HG03439 (cell line): ENCODE data around the gene G6PC1.
"Not testable (repeated sequence)": the region's sequence is repeated elsewhere in the genome, so short reads cannot be mapped to it uniquely, and the experiment has no call there.

Source experiments
- ATAC-seq: cut with Tn5 transposase; IDR thresholded peaks from one replicate; pipeline ENCODE4 v1.9.1; 2021; ENCODE audit warnings: mild to moderate bottlenecking, moderate library complexity; ENCODE audit not compliant: unreplicated experiment

G6PC1 gene

DNA sequence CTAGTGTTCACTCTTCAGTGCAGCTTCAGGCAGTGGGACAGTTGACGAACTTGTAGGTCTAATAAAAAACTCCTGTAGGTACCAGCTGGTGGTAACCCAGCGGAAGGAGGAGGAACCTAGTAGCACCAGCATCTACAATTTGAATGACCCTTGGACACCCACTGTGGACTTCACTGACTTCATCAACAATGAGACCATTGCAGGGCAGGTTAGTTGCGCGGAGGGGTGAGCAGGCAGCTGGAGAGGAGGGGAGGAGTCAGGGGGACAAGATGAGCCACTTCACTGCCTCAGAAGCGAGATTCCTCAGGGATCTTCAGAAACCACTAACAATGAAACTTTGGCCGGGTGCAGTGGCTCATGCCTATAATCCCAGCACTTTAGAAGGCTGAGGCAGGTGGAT is 27.3 kb upstream of the G6PC1 start:
- ATAC-seq, result no peak

GRCh38 chr17:42873932-42874695 is 26.5 kb upstream of the G6PC1 start:
- ATAC-seq, result not testable (repeated sequence)

GRCh38 chr17:42877037-42877436 is 23.6 kb upstream of the G6PC1 start:
- ATAC-seq, result no peak

DNA sequence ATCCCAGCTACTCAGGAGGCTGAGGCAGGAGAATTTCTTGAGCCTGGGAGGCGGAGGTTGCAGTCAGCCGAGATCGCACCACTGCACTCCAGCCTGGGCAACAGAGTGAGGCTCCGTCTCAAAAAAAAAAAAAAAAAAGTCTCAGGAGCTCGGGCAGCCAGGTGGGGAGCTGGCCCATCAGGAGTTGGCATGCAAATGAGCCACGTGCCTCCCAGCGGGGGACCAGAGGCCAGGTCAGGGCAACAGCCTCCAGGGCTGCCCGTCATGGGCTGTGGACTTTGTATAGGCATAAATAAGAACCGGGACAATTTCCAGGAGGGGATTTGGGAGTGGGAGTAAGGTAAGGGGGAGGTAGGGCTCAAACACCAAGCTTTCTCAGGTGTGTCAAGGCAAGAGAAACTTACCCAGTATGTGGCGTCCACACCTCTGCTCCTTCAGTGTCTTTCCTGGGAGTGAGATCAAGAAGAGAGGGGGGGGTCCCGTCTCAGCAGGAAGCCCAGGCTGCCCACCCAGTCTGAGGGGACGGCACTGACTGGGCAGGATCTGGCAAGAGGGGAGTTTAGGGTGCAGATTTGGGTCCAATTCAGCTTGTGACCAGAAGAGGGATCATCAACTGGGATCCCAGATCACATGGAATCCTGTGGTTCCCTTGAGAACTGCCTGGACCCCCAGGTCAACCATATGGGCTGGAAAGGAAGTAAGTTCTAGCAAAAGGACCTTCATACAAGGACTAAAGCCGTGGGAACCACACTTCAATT is 22.3 kb upstream of the G6PC1 start:
- no peak for ATAC-seq

GRCh38 chr17:42878924-42879595 is 21.5 kb upstream of the G6PC1 start:
- no peak for ATAC-seq

- ATAC-seq, result no peak
These were observed 21.0 kb upstream of the G6PC1 start for GRCh38 chr17:42879596-42879985.

DNA sequence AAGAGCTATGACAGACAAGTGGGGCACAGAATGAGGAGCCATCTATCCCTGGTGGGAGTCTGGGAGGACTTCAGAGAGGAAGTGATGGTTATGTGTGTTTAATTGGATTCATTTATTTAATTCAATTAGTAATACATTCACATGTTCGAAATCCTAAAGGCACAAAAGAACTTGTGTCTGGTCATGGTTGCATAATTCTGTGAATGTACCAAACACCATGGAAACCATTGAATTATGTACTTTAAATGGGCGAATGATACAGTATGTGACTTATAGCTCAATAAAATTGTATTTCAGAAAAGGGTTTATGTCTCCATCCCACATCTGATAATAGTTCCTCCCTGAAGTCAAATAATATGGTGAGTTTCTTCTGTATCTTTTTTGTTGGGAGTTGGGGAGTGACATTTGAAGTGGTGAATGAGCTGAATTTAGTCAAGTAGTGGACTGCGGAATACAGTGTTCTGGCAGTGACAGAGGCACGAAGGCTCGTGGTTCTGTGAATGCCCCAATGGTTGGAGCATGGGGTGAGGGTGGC is 19.8 kb upstream of the G6PC1 start:
- no peak for ATAC-seq

GRCh38 chr17:42881706-42882105 is 18.9 kb upstream of the G6PC1 start:
- ATAC-seq, result not testable (repeated sequence)

DNA sequence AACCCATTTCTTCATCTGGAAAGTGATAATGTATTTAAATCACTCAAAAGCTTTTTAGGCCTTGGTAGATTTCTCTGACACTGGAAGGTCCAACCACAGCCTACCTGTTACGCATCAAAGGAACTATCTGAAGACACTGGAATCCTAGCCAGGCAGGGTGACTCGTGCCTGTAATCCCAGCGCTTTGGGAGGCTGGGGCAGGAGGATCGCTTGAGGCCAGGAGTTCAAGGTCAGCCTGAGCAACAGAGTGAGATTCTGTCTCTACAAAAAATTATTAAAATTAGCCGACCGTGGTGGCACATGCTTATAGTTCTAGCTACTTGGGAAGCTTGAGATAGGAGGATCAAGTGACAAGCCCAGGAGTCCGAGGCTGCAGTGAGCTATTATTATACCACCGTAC is 18.4 kb upstream of the G6PC1 start:
- no peak for ATAC-seq

DNA sequence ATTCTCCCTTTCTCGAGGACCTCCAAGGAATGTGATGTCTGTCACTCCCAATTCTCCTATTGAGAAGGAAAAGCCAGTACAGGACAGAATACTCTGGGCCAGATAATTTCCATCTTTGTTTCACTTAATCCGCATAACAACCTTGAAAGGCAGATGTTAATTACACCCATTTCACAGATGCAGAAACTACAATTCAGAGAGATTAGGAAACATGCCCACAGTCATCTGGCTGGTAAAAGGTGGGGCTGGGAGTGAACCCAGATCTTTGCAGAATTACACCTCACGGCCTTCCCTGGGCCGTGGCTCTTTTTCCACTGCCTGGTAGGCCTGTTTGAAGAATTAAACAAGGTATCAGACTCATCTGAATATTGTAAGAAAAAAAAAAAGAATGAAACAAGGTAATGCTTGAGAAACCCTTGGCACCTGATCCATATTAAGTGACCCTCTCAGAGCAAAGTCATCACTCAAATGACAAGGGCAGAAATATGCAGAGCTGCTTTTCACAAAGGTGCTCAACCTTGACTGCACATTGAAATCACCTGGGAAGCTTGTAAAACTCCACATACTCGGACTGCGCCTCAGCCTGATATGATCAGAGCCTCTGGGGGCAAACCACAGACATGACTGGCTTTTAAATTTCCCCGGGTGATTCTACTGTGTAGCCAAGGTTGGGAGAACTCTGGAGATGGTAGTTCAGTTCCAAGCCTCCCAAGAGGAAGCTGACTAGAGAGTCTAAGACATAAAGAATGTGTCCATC is 16.6 kb upstream of the G6PC1 start:
- ATAC-seq, result no peak

DNA sequence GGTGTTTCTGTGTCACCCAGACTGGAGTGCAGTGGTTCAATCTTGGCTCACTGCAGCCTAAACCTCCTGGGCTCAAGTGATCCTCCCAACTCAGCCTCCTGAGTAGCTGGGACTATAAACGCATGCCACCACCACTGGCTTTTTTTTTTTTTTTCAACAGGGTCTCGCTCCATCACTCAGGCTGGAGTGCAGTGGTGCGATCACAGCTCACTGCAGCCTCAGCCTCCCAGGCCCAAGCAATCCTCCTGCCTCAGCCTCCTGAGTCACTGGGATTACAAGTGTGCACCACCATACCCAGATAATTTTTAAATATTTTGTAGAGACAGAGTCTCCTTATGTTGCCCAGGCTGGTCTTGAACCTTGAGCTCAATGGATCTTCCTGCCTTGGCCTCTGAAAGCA is 14.8 kb upstream of the G6PC1 start:
- not testable (repeated sequence) for ATAC-seq

GRCh38 chr17:42886283-42887176 is 14.1 kb upstream of the G6PC1 start:
- no peak for ATAC-seq

DNA sequence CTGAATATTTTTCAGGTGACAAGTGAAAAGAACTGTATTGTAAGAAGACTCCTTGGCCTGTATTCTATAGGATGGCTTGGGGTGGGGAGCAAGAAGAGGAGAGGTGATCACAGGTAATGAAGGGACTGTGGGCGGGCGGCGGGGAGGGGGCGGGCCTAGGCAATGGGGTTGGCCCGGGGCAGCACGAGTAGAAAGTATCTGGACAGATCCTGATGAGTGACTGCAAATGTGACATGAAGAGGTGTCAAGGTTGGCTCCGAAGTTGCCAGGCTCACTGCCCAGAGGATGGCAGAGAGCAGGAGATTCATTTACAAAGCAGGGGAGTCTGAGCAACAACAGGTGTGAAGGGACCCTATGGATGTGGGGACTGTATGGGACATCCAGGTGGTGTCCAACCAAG is 10.8 kb upstream of the G6PC1 start:
- no peak for ATAC-seq

DNA sequence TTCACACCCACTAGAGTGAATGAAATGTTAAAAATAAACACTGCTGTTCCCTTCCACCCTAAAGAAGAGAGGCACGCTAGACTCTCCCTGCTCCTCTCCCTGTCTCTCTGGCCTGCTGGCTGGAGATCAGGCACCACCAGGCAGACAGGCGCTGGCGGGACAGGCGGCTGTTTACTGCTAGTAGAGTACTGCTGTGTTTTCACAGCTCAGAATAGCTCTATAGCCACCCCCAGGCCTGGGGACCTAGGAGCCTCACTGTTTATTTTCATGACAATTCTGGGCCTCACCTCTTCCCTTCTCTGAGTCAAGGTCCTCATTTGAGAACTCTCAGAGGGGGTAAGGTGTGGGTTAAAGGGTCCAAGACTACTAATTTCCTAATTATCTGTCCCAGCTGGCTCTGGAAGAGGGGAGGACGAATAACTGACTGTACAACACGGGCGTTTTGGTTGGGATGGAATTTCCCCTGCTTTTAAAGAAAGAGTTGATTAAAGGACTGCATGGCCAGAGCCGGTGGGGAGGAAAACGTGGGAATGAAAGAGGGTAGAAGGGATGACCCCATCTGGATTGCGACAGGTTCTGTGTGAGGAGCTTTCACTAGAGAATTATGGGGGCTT is 9.0 kb upstream of the G6PC1 start:
- no peak for ATAC-seq

DNA sequence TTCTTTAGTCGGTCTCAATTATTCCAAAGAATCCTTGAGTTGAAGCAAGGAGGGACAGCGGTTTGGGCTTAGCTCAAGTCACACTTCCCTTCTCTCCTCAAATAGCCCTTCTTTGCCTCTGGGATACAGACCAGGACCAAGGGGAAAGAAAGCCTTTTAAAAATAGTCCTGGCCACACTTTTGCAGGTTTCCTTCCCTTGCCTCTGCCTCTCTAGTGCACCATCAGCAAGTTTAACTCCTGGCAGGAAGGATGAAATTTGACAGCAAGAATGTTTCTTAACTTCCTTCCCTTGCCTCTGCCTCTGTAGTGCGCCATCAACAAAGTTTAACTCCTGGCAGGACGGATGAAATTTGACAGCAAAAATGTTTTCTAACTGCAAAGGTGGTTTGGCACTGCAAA is 7.2 kb upstream of the G6PC1 start:
- no peak for ATAC-seq

DNA sequence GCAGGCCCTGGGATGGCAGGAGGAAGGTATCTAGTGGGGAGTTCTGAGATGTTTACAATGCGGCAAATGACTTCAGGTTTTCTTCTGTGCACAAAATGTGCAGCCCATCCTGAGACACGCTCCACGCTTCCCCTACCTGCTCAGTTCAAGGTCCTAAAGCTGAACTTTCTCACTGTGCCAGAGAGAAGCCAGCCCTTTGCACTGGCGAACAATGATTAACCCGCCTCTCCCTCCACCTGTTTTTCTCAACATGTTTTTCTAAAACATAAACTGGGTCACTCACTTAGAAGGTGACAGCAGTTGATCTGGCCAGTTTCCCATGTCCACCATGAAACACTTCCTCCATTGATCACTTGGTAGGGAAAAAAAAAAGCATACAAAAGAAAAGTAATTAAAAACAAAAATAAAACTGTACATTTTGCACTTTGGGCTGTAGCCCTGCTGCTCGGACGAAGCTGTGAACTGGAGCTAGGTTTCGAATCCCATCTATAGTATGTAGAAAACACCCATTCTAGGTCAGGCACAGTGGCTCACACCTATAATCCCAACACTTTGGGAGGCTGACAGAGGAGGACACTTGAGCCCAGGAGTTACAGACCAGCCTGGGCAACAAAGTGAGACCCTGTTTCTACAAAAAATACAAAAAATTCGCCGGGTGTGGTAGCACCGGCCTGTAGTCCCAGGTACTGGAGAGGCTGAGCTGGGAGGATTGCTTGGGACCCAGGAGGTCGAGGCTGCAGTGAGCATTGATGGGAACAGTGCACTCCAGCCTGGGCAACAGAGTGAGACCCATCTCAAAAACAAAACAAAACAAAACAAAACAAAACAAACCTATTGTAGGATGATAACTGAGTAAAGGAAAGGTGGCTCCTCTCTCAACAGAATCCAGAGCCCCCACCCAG is 6.1 kb upstream of the G6PC1 start:
- ATAC-seq, result no peak

GRCh38 chr17:42895185-42895555 is 5.4 kb upstream of the G6PC1 start:
- ATAC-seq, result no peak

- no peak for ATAC-seq
These were observed 2.3 kb upstream of the G6PC1 start for GRCh38 chr17:42898147-42898811.
